ENCODE measurements around the gene TAPBP.

DNA sequence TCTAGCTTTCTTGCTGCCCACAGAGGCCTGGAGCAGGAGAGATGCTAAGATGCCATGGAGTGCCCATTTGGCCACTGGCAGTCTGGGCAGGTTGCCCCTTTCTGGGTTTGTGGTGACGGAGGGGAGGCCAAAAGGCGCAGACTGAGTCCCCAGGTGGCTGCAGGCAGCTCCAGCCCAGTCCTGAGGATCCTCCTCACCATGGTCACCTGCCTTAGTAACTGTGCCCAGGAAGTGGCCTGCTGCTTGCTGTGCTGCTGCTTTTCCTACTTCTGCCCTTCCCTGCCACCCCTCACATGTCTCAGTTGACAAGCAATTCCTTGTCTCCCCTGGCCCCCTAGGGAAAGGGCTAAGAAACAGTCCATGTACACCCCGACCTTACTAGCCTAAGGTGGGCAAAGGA, 42.4 kb upstream of the TAPBP start:
- TF ChIP-seq POLR2A (IDR thresholded peaks at IDR 0.05) = no peak
- TF ChIP-seq, protein P1, sequence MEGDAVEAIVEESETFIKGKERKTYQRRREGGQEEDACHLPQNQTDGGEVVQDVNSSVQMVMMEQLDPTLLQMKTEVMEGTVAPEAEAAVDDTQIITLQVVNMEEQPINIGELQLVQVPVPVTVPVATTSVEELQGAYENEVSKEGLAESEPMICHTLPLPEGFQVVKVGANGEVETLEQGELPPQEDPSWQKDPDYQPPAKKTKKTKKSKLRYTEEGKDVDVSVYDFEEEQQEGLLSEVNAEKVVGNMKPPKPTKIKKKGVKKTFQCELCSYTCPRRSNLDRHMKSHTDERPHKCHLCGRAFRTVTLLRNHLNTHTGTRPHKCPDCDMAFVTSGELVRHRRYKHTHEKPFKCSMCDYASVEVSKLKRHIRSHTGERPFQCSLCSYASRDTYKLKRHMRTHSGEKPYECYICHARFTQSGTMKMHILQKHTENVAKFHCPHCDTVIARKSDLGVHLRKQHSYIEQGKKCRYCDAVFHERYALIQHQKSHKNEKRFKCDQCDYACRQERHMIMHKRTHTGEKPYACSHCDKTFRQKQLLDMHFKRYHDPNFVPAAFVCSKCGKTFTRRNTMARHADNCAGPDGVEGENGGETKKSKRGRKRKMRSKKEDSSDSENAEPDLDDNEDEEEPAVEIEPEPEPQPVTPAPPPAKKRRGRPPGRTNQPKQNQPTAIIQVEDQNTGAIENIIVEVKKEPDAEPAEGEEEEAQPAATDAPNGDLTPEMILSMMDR (IDR thresholded peaks at IDR 0.05) = no peak

All from breast epithelium (tissue), 3 donors.